ENCODE data around the gene FBLL1. TPM values are rescaled to one million over a fixed set of nuclear protein-coding genes. Genes with fewer than 3 reads are reported as not detected.
A peak's percentile ranks its signal among the peaks of the same experiment; 100 is the strongest.
"Not testable (repeated sequence)": the region's sequence is repeated elsewhere in the genome, so short reads cannot be mapped to it uniquely, and the experiment has no call there.

FBLL1 gene
- total RNA-seq, 1 experiment from 2014 or later, result 0.07 TPM

- peaks cover 87% of the 10 kb centered on the region for H3K79me2 ChIP-seq (ENCODE audit: low read length)
- not testable (repeated sequence) for ATAC-seq
These were observed 45.1 kb downstream of the FBLL1 start for GRCh38 chr5:168574156-168574555.

GRCh38 chr5:168575391-168576372, 46.6 kb downstream of the FBLL1 start:
- ChIA-PET CTCF (no interaction called here), POLR2A (ENCODE audit: unreplicated experiment) (interaction anchor here (0.5 kb wide), 1 partner anchor 11 kb away, joined by 20 read pairs; no protein-coding TSS in a partner anchor)
- peaks cover 6% of the 10 kb centered on the region; the same call in 1 of the 2 replicates for H3K36me3 ChIP-seq (ENCODE audit: low read depth, low read length)
- no peaks in the 10 kb centered on the region for H3K27me3 ChIP-seq (ENCODE audit: low read length)
- no peaks in the 10 kb centered on the region for H3K9me2 ChIP-seq (replicated peaks; ENCODE audit: low read length)
- ATAC-seq (no peak), DNase-seq (no peak)
- H3K4me3 ChIP-seq (ENCODE audit: low read length), result no peak overlapping the region
- peaks cover 17% of the 10 kb centered on the region for H3K4me1 ChIP-seq (ENCODE audit: insufficient read depth, low read length)
- H3K9ac ChIP-seq (ENCODE audit: low read length), result no peak overlapping the region
- no peak overlapping the region for H2AFZ ChIP-seq (ENCODE audit: low read length)
- H3K27ac ChIP-seq (ENCODE audit: low read length), result no peak overlapping the region
- H4K20me1 ChIP-seq (ENCODE audit: low read length), result peaks cover 34% of the 10 kb centered on the region
- H3F3A ChIP-seq (ENCODE audit: low read length, unreplicated experiment), result no peaks in the 10 kb centered on the region
- no peak for TF ChIP-seq CTCF (conservative IDR thresholded peaks at IDR 0.05; ENCODE audit: low read depth, low read length)
- TF ChIP-seq EZH2 (IDR thresholded peaks at IDR 0.05; ENCODE audit: low read length, unreplicated experiment), result no peak
- no peak for TF ChIP-seq EZH2phosphoT487 (IDR thresholded peaks at IDR 0.05; ENCODE audit: borderline replicate concordance, low read length)
- peaks cover 75% of the 10 kb centered on the region for H3K79me2 ChIP-seq (ENCODE audit: low read length)
- BruUV-seq (replicated peaks), result no TSS peak
- intact Hi-C loops (cut with micrococcal nuclease), result no loop called here
- no peaks in the 10 kb centered on the region for H3K9me3 ChIP-seq (ENCODE audit: low read length)
- H3K4me2 ChIP-seq (ENCODE audit: low read length), result peak overlapping the region; percentile 33; the same call in 1 of the 2 replicates

More at GRCh38 chr5:168574156-168574555, 45.1 kb downstream of the FBLL1 start:
- H3K27me3 ChIP-seq (ENCODE audit: low read length); DNase-seq; H3K4me3 ChIP-seq (ENCODE audit: low read length); H2AFZ ChIP-seq (ENCODE audit: low read length); intact Hi-C loops (cut with micrococcal nuclease); H3K9me3 ChIP-seq (ENCODE audit: low read length); H3K9ac ChIP-seq (ENCODE audit: low read length); H3K4me2 ChIP-seq (ENCODE audit: low read length); H3F3A ChIP-seq (ENCODE audit: low read length, unreplicated experiment); BruUV-seq (replicated peaks); H3K9me2 ChIP-seq (replicated peaks; ENCODE audit: low read length); H3K36me3 ChIP-seq (ENCODE audit: low read depth, low read length); CTCF ChIA-PET; H3K27ac ChIP-seq (ENCODE audit: low read length); POLR2A ChIA-PET (ENCODE audit: unreplicated experiment): not testable (repeated sequence)
- H3K4me1 ChIP-seq (ENCODE audit: insufficient read depth, low read length), result peaks cover 12% of the 10 kb centered on the region
- H4K20me1 ChIP-seq (ENCODE audit: low read length), result peaks cover 34% of the 10 kb centered on the region

- peak overlapping the region; percentile 97 for H3K4me3 ChIP-seq (ENCODE audit: low read length)
- ATAC-seq (no peak), DNase-seq (peak; percentile 38)
- H3K27ac ChIP-seq (ENCODE audit: low read length), result peak overlapping the region; percentile 12; the same call in 1 of the 2 replicates
- H3K9ac ChIP-seq (ENCODE audit: low read length), result peak overlapping the region; percentile 94
- ChIA-PET POLR2A (ENCODE audit: unreplicated experiment) (no interaction called here), CTCF (no interaction called here)
- no peaks in the 10 kb centered on the region for H3K9me2 ChIP-seq (replicated peaks; ENCODE audit: low read length)
- H3K9me3 ChIP-seq (ENCODE audit: low read length), result no peaks in the 10 kb centered on the region
- TF ChIP-seq EZH2phosphoT487 (IDR thresholded peaks at IDR 0.05; ENCODE audit: borderline replicate concordance, low read length), result no peak
- no peak for TF ChIP-seq CTCF (conservative IDR thresholded peaks at IDR 0.05; ENCODE audit: low read depth, low read length)
- no peak for TF ChIP-seq EZH2 (IDR thresholded peaks at IDR 0.05; ENCODE audit: low read length, unreplicated experiment)
- H4K20me1 ChIP-seq (ENCODE audit: low read length), result peaks cover 34% of the 10 kb centered on the region
- H3K4me1 ChIP-seq (ENCODE audit: insufficient read depth, low read length), result peaks cover 17% of the 10 kb centered on the region
- H3K27me3 ChIP-seq (ENCODE audit: low read length), result no peaks in the 10 kb centered on the region
- H3K4me2 ChIP-seq (ENCODE audit: low read length), result peak overlapping the region; percentile 99
- H2AFZ ChIP-seq (ENCODE audit: low read length), result no peak overlapping the region
- no TSS peak for BruUV-seq (replicated peaks)
- peaks cover 54% of the 10 kb centered on the region for H3K79me2 ChIP-seq (ENCODE audit: low read length)
- intact Hi-C loops (cut with micrococcal nuclease), result no loop called here
- H3K36me3 ChIP-seq (ENCODE audit: low read depth, low read length), result peaks cover 6% of the 10 kb centered on the region; the same call in 1 of the 2 replicates
- H3F3A ChIP-seq (ENCODE audit: low read length, unreplicated experiment), result no peaks in the 10 kb centered on the region
These were observed 48.9 kb downstream of the FBLL1 start for GRCh38 chr5:168578006-168578405.

Data from PC-3 (cell line).